ACC112 (cell line): ENCODE measurements around the gene ANGEL1.

Experiments used
- H2AFZ ChIP-seq: fragments of 200-600 bp; sonication (generic); one replicate; pipeline ENCODE4 v1.6.0; 2017; ENCODE audit warnings: antibody characterized with exemption, low read length; ENCODE audit not compliant: unreplicated experiment
- H3K27ac ChIP-seq: fragments of 200-600 bp; sonication (generic); 2 replicates; pipeline ENCODE4 v1.5.1; 2014; ENCODE audit warnings: low read depth, mild to moderate bottlenecking, antibody characterized with exemption, low read length, moderate library complexity
- H3K27me3 ChIP-seq: fragments of 200-600 bp; sonication (generic); 2 replicates; pipeline ENCODE4 v1.6.1; 2014; ENCODE audit warnings: mild to moderate bottlenecking, antibody characterized with exemption, low read length, moderate library complexity, mixed read lengths; ENCODE audit not compliant: insufficient read depth
- H3K36me3 ChIP-seq: fragments of 200-600 bp; sonication (generic); 2 replicates; pipeline ENCODE4 v1.6.1; 2016; ENCODE audit warnings: mild to moderate bottlenecking, antibody characterized with exemption, low read length, moderate library complexity, mixed read lengths; ENCODE audit not compliant: insufficient read depth
- H3K4me1 ChIP-seq: fragments of 200-600 bp; sonication (generic); one replicate; pipeline ENCODE4 v1.6.1; 2016; ENCODE audit warnings: low read length, mixed read lengths; ENCODE audit not compliant: insufficient read depth, unreplicated experiment, control insufficient read depth
- H3K4me3 ChIP-seq: fragments of 200-600 bp; sonication (generic); 2 replicates; pipeline ENCODE4 v1.5.1; 2014; ENCODE audit warnings: mild to moderate bottlenecking, low read depth, low read length
- H3K79me2 ChIP-seq: fragments of 200-600 bp; sonication (generic); one replicate; pipeline ENCODE4 v1.6.0; 2016; ENCODE audit warnings: low read length; ENCODE audit not compliant: control insufficient read depth, unreplicated experiment, insufficient read depth

ANGEL1 gene

DNA sequence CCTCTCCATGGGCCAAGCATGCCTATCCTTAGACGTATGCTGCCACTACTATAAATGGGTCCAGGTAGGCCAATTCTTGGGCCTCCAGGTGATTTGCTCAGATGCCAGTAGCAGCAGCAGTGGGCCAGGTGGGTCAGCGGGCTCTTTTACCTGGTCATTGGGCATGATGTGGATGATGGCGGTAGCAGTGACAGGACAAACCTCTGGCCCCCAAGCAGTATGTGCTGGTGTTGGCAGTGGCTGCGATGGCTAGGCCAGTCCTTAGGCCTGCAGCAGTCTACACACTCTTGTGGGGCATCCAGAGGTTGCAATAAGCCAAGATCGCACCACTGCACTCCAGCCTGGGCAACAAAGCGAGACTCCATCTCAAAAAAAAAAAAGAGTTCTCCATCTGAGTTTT, 70.5 kb downstream of the ANGEL1 start:
- H2AFZ ChIP-seq: no peak overlapping the region
- H3K36me3 ChIP-seq: no peaks in the 10 kb centered on the region
- no peak overlapping the region for H3K27ac ChIP-seq
- peaks cover 22% of the 10 kb centered on the region for H3K27me3 ChIP-seq
- no peak overlapping the region for H3K4me3 ChIP-seq
- no peaks in the 10 kb centered on the region for H3K79me2 ChIP-seq
- H3K4me1 ChIP-seq: no peaks in the 10 kb centered on the region

DNA sequence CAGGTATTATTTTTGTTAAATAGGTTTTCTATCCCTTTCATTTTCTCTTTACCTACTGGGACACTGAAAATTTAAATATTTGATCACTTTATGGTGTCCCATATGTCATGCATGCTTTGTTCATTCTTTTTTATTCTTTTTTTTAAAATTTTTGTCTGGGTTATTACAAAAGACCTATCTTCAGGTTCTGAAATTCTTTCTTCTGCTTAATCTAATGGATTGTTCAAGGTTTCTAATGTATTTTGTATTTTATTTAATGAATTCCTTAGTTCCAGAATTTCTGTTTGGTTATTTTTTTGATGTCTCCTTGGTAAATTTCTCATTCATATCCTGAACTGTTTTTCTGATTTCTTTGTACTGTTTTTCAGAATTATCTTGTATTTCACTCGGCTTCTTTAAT, 71.6 kb downstream of the ANGEL1 start:
- no peaks in the 10 kb centered on the region for H3K79me2 ChIP-seq
- no peak overlapping the region for H3K4me3 ChIP-seq
- no peak overlapping the region for H3K27ac ChIP-seq
- no peaks in the 10 kb centered on the region for H3K4me1 ChIP-seq
- no peak overlapping the region for H2AFZ ChIP-seq
- no peaks in the 10 kb centered on the region for H3K36me3 ChIP-seq
- H3K27me3 ChIP-seq: peaks cover 25% of the 10 kb centered on the region
